Endothelial cell of umbilical vein (primary cell): ENCODE measurements around the gene BGN. TPM values are rescaled to one million over a fixed set of nuclear protein-coding genes. Genes with fewer than 3 reads are reported as not detected.
A peak's percentile ranks its signal among the peaks of the same experiment; 100 is the strongest.

ENCODE experiments used
- BruUV-seq: library from RNA; stranded (reverse); fragments of 400-500 nt; replicated peaks from 2 replicates; lab custom pipeline; 2021; lab: Mats Ljungman, UMichigan
- CTCF ChIA-PET: fragments of 300-600, 350-600 bp; sonication (Branson Sonifier 250); formaldehyde crosslinking; loops from one replicate; lab custom pipeline; 2021; ENCODE audit warnings: antibody characterized with exemption, inconsistent platforms; lab: Charles Lee
- POLR2A ChIA-PET: fragments of 300-600, 350-600 bp; sonication (Branson Sonifier 250); formaldehyde crosslinking; loops from one replicate; lab custom pipeline; 2021; ENCODE audit warnings: antibody characterized with exemption, inconsistent platforms; lab: Charles Lee
- DNase-seq: peaks from one replicate; pipeline ENCODE4 v3.0.0-alpha.2; 2011; ENCODE audit warnings: low read depth, low spot score
- FAIRE-seq: peaks from 2 replicates; lab custom pipeline; 2011; peaks lifted over from hg19 to GRCh38; lab: Jason Lieb, UNC
- H2AFZ ChIP-seq: 2 replicates; pipeline ENCODE4 v1.6.0; 2012; ENCODE audit warnings: low read depth, low read length, control low read depth, inconsistent platforms
- H3K27ac ChIP-seq: 2 replicates; pipeline ENCODE4 v1.5.1; 2011; ENCODE audit warnings: low read depth, mild to moderate bottlenecking, control low read depth, low read length, moderate library complexity; ENCODE audit not compliant: insufficient read depth
- H3K27me3 ChIP-seq, 2 experiments: 2 replicates each; pipeline versions ENCODE4 v1.6.0 to v1.6.1; 2011; ENCODE audit warnings: low read length in 2 of 2, mixed read lengths in 1 of 2; ENCODE audit not compliant: control insufficient read depth in 2 of 2, insufficient read depth in 2 of 2
- H3K36me3 ChIP-seq, 2 experiments: 2 replicates in 1 of 2; 3 replicates in 1 of 2; pipeline ENCODE4 v1.5.1; 2011; ENCODE audit warnings: low read length in 2 of 2, mild to moderate bottlenecking in 1 of 2, moderate library complexity in 1 of 2; ENCODE audit not compliant: control insufficient read depth in 2 of 2, insufficient read depth in 2 of 2; ENCODE audit errors: extremely low read depth in 1 of 2
- H3K4me1 ChIP-seq: 3 replicates; pipeline ENCODE4 v1.5.1; 2011; ENCODE audit warnings: mild to moderate bottlenecking, low read length; ENCODE audit not compliant: control insufficient read depth, insufficient read depth; ENCODE audit errors: extremely low read depth
- H3K4me2 ChIP-seq: 2 replicates; pipeline ENCODE4 v1.6.1; 2011; ENCODE audit warnings: low read length, control low read depth, mixed read lengths; ENCODE audit not compliant: insufficient read depth
- H3K4me3 ChIP-seq, 3 experiments: fragments of 200-600 bp in 1 of 3; sonication (generic), shearing (Covaris generic) in 1 of 3; replicated peaks in 1 of 3; 2 replicates each; pipeline ENCODE4 v1.5.1; 2011 to 2016; ENCODE audit warnings: control low read depth in 3 of 3, low read length in 3 of 3, mild to moderate bottlenecking in 2 of 3, inconsistent platforms in 1 of 3, low read depth in 1 of 3, moderate library complexity in 1 of 3; ENCODE audit not compliant: insufficient read depth in 1 of 3
- H3K79me2 ChIP-seq: 2 replicates; pipeline ENCODE4 v1.6.0; 2012; ENCODE audit warnings: low read length, inconsistent platforms; ENCODE audit not compliant: control insufficient read depth, insufficient read depth
- H3K9ac ChIP-seq: replicated peaks from 2 replicates; pipeline ENCODE3; 2011; ENCODE audit warnings: low read length, control low read depth; ENCODE audit not compliant: insufficient read depth; ENCODE audit errors: extremely low read depth
- H3K9me1 ChIP-seq: replicated peaks from 3 replicates; pipeline ENCODE4 v1.6.0; 2011; ENCODE audit warnings: mild to moderate bottlenecking, low read length; ENCODE audit not compliant: control insufficient read depth, insufficient read depth; ENCODE audit errors: extremely low read depth
- H3K9me3 ChIP-seq: replicated peaks from 2 replicates; pipeline ENCODE4 v1.5.1; 2012; ENCODE audit warnings: low read length, inconsistent platforms; ENCODE audit not compliant: control insufficient read depth, insufficient read depth
- H4K20me1 ChIP-seq: replicated peaks from 2 replicates; pipeline ENCODE3; 2011; ENCODE audit warnings: mild to moderate bottlenecking, low read length; ENCODE audit not compliant: control insufficient read depth, insufficient read depth; ENCODE audit errors: extremely low read depth
- EZH2 ChIP-seq: IDR thresholded peaks from 2 replicates; pipeline ENCODE4 v1.6.1; 2012; ENCODE audit warnings: borderline replicate concordance, low read depth, mild to moderate bottlenecking, moderate library complexity, low read length, inconsistent platforms; ENCODE audit not compliant: severe bottlenecking
- GATA2 ChIP-seq: IDR thresholded peaks from 2 replicates; pipeline ENCODE4 v1.7.0; 2011; ENCODE audit warnings: low read depth, mild to moderate bottlenecking, moderate library complexity, mixed read lengths, low read length; ENCODE audit not compliant: insufficient read length, insufficient read depth
- JUN ChIP-seq: IDR thresholded peaks from 2 replicates; pipeline ENCODE4 v1.6.1; 2011; ENCODE audit warnings: borderline replicate concordance, low read depth; ENCODE audit not compliant: insufficient read length, insufficient read depth
- MYC ChIP-seq: IDR thresholded peaks from one replicate; pipeline ENCODE4 v1.6.1; 2011; ENCODE audit warnings: mild to moderate bottlenecking, low read depth, low read length
- POLR2A ChIP-seq: IDR thresholded peaks from 2 replicates; pipeline ENCODE4 v1.6.1; 2012; ENCODE audit warnings: low read depth, mild to moderate bottlenecking, control low read depth, low read length
- dilution Hi-C: fragments of 300-500 bp; cut with MboI; formaldehyde crosslinking; loops from one replicate; pipeline ENCODE4 v1.15.0; 2019; ENCODE audit warnings: low sequenced_read_pairs; ENCODE audit not compliant: extremely low pct_ligation_motif_present
- intact Hi-C: fragments of 100-400 bp; cut with micrococcal nuclease; formaldehyde crosslinking; loops from one replicate; pipeline ENCODE4 v1.10.0; 2022
- polyA plus RNA-seq, 4 experiments: library from polyadenylated mRNA; depleted of rRNA in 3 of 4; stranded (reverse) in 3 of 4; unstranded in 1 of 4; fragments of >200 nt; gene quantifications; 2 replicates each; pipeline versions ENCODE4 v1.2.1 to v1.2.3, GENCODE V29; 2011 to 2012; ENCODE audit warnings: missing spikeins in 1 of 4
- total RNA-seq: library from RNA; stranded (reverse); gene quantifications from 2 replicates; pipeline ENCODE4 v1.2.3, GENCODE V29; 2021
- TF ChIP-seq, protein P1 (sequence below), 2 donors: IDR thresholded peaks; 1 replicate in 1 of 2; 2 replicates in 1 of 2; pipeline ENCODE4 v1.5.1; 2011; ENCODE audit warnings: low read length in 2 of 2, mild to moderate bottlenecking in 2 of 2, moderate library complexity in 2 of 2, control low read depth in 1 of 2, inconsistent platforms in 1 of 2, low read depth in 1 of 2; ENCODE audit not compliant: insufficient read depth in 1 of 2; ENCODE audit errors: extremely low read depth in 1 of 2

The BGN gene
- total and polyA plus RNA-seq, 2 donors (not counting 3 experiments of a cell fraction or from before 2014, with no cell fraction given), result 479 to 879 TPM

- H3K27me3 ChIP-seq, result no peaks in the 10 kb centered on the region
- H3K4me1 ChIP-seq, result peaks cover 5% of the 10 kb centered on the region
- TF ChIP-seq GATA2 (no peak), EZH2 (no peak), POLR2A (no peak)
- TF ChIP-seq, protein P1, sequence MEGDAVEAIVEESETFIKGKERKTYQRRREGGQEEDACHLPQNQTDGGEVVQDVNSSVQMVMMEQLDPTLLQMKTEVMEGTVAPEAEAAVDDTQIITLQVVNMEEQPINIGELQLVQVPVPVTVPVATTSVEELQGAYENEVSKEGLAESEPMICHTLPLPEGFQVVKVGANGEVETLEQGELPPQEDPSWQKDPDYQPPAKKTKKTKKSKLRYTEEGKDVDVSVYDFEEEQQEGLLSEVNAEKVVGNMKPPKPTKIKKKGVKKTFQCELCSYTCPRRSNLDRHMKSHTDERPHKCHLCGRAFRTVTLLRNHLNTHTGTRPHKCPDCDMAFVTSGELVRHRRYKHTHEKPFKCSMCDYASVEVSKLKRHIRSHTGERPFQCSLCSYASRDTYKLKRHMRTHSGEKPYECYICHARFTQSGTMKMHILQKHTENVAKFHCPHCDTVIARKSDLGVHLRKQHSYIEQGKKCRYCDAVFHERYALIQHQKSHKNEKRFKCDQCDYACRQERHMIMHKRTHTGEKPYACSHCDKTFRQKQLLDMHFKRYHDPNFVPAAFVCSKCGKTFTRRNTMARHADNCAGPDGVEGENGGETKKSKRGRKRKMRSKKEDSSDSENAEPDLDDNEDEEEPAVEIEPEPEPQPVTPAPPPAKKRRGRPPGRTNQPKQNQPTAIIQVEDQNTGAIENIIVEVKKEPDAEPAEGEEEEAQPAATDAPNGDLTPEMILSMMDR (IDR thresholded peaks at IDR 0.05; ENCODE audit: extremely low read depth in 1 of 2, insufficient read depth in 1 of 2, low read depth in 1 of 2, low read length in 2 of 2), result no peak
- dilution Hi-C loops (no loop called here), intact Hi-C loops (no loop called here)
- ChIA-PET POLR2A (no interaction called here), CTCF (no interaction called here)
- no peak overlapping the region for H3K4me2 ChIP-seq
- FAIRE-seq (no peak), DNase-seq (no peak)
- H3K9me3 ChIP-seq, result no peaks in the 10 kb centered on the region
- no TSS peak for BruUV-seq
- no peaks in the 10 kb centered on the region for H3K9me1 ChIP-seq
- H3K9ac ChIP-seq, result no peak overlapping the region
- no peaks in the 10 kb centered on the region for H3K36me3 ChIP-seq
- H3K4me3 ChIP-seq, result no peak overlapping the region
- no peaks in the 10 kb centered on the region for H3K79me2 ChIP-seq
- no peaks in the 10 kb centered on the region for H4K20me1 ChIP-seq
- H2AFZ ChIP-seq, result no peak overlapping the region
- H3K27ac ChIP-seq, result no peak overlapping the region
Measured at GRCh38 chrX:153458476-153458875, 36.3 kb upstream of the BGN start.

- no TSS peak for BruUV-seq
- CTCF ChIA-PET, result interaction anchor here (1.4 to 2.9 kb wide), 11 partner anchors 12 to 427 kb away, joined by 3 to 55 read pairs (median 15); partner anchors contain the start of genes BGN and HAUS7
- Histone ChIP-seq H4K20me1 (no peaks in the 10 kb centered on the region), H3K9ac (no peak overlapping the region), H3K4me1 (peaks cover 5% of the 10 kb centered on the region), H3K9me1 (no peaks in the 10 kb centered on the region), H3K27ac (peak overlapping the region; percentile 58), H2AFZ (no peak overlapping the region), H3K4me2 (no peak overlapping the region), H3K36me3 (peaks cover 0 to 3% of the 10 kb centered on the region in 2 experiments), H3K4me3 (no peak overlapping the region), H3K27me3 (no peaks in the 10 kb centered on the region), H3K79me2 (no peaks in the 10 kb centered on the region), H3K9me3 (no peaks in the 10 kb centered on the region)
- peak; percentile 71 for DNase-seq
- FAIRE-seq, result no peak
- POLR2A ChIA-PET, result no interaction called here
- intact Hi-C loops, result loop anchor here (1.0 kb wide), 1 partner anchor 47 kb away; no protein-coding TSS in a partner anchor
- TF ChIP-seq MYC, result no peak
- peak; percentile 44 for TF ChIP-seq JUN
- dilution Hi-C loops, result no loop called here
Measured at GRCh38 chrX:153459986-153460385, 34.8 kb upstream of the BGN start.
